ENCODE data around the gene EFHD1. TPM values are rescaled to one million over a fixed set of nuclear protein-coding genes. Genes with fewer than 3 reads are reported as not detected.

Gene EFHD1
- polyA plus RNA-seq, 3 donors, result not detected

DNA sequence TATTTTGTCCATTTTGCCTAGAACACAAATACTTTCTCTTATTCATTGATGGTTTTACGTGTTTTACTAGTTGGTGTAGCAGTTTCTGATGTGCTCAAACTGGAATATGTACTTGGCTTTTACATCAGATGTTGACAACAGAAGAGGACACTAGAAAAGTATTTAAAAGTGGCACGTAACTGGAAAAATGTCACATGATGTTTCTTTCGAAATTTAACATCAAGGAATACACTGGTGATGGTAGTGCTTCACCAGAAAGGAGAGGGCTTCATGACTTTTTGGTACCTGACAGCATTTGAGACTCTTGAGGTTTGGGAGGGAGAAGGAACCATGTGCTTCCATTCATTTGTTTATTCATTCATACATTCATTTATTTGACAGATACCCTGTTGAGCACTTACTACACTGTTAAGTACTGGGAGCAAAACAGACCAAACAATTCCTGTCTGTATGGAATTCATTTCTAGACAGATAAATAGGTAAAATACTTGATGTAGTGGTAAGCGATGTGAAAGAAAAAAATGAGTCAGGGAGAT lies 65.2 kb downstream of the EFHD1 start:
- H3K4me2 ChIP-seq (replicated peaks; ENCODE audit: extremely low read depth, low read length, poor library complexity, severe bottlenecking), result peak overlapping the region; percentile 93
- DNase-seq, result no peak
- peak overlapping the region in 1 of 2 donors; percentile 95 for H3K27ac ChIP-seq (ENCODE audit: low read depth in 1 of 2, low read length in 2 of 2)
- Mint-ChIP-seq H3K4me3 (peak overlapping the region; percentile 39 to 96), H3K9me3 (peaks cover 0 to 6% (median 0%) of the 10 kb centered on the region in 7 donors), H3K27me3 (ENCODE audit: low read depth in 3 of 3) (peaks cover 0 to 5% (median 4%) of the 10 kb centered on the region in 3 donors), H3K36me3 (peaks cover 15 to 19% of the 10 kb centered on the region in 2 donors), H3K27ac (peak overlapping the region in 4 of 7 donors; percentile 8 to 96 (median 69)), H3K4me1 (peaks cover 34% of the 10 kb centered on the region)
- TF ChIP-seq, protein P1, sequence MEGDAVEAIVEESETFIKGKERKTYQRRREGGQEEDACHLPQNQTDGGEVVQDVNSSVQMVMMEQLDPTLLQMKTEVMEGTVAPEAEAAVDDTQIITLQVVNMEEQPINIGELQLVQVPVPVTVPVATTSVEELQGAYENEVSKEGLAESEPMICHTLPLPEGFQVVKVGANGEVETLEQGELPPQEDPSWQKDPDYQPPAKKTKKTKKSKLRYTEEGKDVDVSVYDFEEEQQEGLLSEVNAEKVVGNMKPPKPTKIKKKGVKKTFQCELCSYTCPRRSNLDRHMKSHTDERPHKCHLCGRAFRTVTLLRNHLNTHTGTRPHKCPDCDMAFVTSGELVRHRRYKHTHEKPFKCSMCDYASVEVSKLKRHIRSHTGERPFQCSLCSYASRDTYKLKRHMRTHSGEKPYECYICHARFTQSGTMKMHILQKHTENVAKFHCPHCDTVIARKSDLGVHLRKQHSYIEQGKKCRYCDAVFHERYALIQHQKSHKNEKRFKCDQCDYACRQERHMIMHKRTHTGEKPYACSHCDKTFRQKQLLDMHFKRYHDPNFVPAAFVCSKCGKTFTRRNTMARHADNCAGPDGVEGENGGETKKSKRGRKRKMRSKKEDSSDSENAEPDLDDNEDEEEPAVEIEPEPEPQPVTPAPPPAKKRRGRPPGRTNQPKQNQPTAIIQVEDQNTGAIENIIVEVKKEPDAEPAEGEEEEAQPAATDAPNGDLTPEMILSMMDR (IDR thresholded peaks at IDR 0.05), result no peak
- peaks cover 65% of the 10 kb centered on the region for H3K79me2 ChIP-seq (ENCODE audit: insufficient read depth, low read length)
- peak overlapping the region; percentile 97 for H3K9ac ChIP-seq (ENCODE audit: insufficient read depth, low read length, poor library complexity, severe bottlenecking)
- H4K20me1 ChIP-seq (ENCODE audit: insufficient read depth, low read length), result peaks cover 26% of the 10 kb centered on the region
- H3K4me1 ChIP-seq (ENCODE audit: control insufficient read depth in 1 of 2, insufficient read depth in 2 of 2, low read length in 2 of 2), result peaks cover 21 to 33% of the 10 kb centered on the region in 2 donors
- peak overlapping the region in 2 of 3 experiments; percentile 68 to 91 for H3K4me3 ChIP-seq (replicated peaks in 1 of 3; ENCODE audit: low read depth in 2 of 3, low read length in 3 of 3)
- no peaks in the 10 kb centered on the region for H3K27me3 ChIP-seq (ENCODE audit: control insufficient read depth in 2 of 2, insufficient read depth in 2 of 2, low read length in 2 of 2)
- intact Hi-C loops (cut with micrococcal nuclease), result loop anchor here (10.0 kb wide), 2 partner anchors 144 to 1184 kb away; partner anchors contain the start of genes EIF4E2 (in 2 of the 2) and TIGD1 (in 2 of the 2)
- 45% methylated on average over 2 of the region's 4 CpGs for WGBS (ENCODE audit: insufficient coverage)
- no peaks in the 10 kb centered on the region for H3K9me3 ChIP-seq (replicated peaks in 1 of 2; ENCODE audit: control insufficient read depth in 1 of 2, insufficient read depth in 1 of 2, low read length in 2 of 2)
- peak overlapping the region; percentile 85 for H2AFZ ChIP-seq (ENCODE audit: insufficient read depth, low read depth, low read length, poor library complexity, severe bottlenecking)
- peaks cover 1 to 11% of the 10 kb centered on the region in 2 donors for H3K36me3 ChIP-seq (replicated peaks in 1 of 2; ENCODE audit: control insufficient read depth in 1 of 2, insufficient read depth in 2 of 2, low read length in 2 of 2)

DNA sequence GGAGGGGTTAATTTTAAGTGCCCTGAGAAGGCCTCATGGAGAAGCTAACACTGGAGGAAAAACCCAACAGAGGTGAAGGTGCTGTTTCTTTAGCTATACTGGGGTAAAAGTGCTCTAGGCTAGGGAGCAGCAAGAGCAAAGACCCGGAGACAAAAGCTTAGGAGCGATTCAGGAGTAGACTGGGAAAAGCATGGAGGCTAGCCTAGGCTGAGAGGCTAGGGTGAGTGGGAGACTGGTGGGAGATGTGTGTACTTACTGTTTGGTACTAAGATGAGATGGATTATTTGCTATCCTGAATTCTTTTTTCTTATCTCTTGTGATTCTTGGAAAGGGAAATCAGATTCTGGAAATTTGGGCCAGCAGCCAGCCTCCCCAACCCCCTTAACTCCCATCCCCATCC lies 65.7 kb downstream of the EFHD1 start:
- Histone ChIP-seq H3K9ac (ENCODE audit: insufficient read depth, low read length, poor library complexity, severe bottlenecking) (no peak overlapping the region), H3K4me2 (replicated peaks; ENCODE audit: extremely low read depth, low read length, poor library complexity, severe bottlenecking) (no peak overlapping the region), H3K27me3 (ENCODE audit: control insufficient read depth in 2 of 2, insufficient read depth in 2 of 2, low read length in 2 of 2) (no peaks in the 10 kb centered on the region), H2AFZ (ENCODE audit: insufficient read depth, low read depth, low read length, poor library complexity, severe bottlenecking) (no peak overlapping the region), H3K36me3 (replicated peaks in 1 of 2; ENCODE audit: control insufficient read depth in 1 of 2, insufficient read depth in 2 of 2, low read length in 2 of 2) (peaks cover 6 to 16% of the 10 kb centered on the region in 2 donors), H3K79me2 (ENCODE audit: insufficient read depth, low read length) (peaks cover 70% of the 10 kb centered on the region), H3K4me3 (replicated peaks in 1 of 3; ENCODE audit: low read depth in 2 of 3, low read length in 3 of 3) (peak overlapping the region in 1 of 3 experiments; percentile 91), H3K27ac (ENCODE audit: low read depth in 1 of 2, low read length in 2 of 2) (peak overlapping the region in 1 of 2 donors; percentile 95), H4K20me1 (ENCODE audit: insufficient read depth, low read length) (peaks cover 31% of the 10 kb centered on the region), H3K9me3 (replicated peaks in 1 of 2; ENCODE audit: control insufficient read depth in 1 of 2, insufficient read depth in 1 of 2, low read length in 2 of 2) (no peaks in the 10 kb centered on the region), H3K4me1 (ENCODE audit: control insufficient read depth in 1 of 2, insufficient read depth in 2 of 2, low read length in 2 of 2) (peaks cover 21 to 33% of the 10 kb centered on the region in 2 donors)
- Mint-ChIP-seq H3K9me3 (peaks cover 0 to 6% (median 0%) of the 10 kb centered on the region in 7 donors), H3K27me3 (ENCODE audit: low read depth in 3 of 3) (peaks cover 0 to 5% (median 4%) of the 10 kb centered on the region in 3 donors), H3K4me1 (peaks cover 34% of the 10 kb centered on the region), H3K27ac (peak overlapping the region in 3 of 7 donors; percentile 13 to 93 (median 81)), H3K36me3 (peaks cover 20 to 24% of the 10 kb centered on the region in 2 donors), H3K4me3 (peak overlapping the region in 1 of 2 donors; percentile 57)
- TF ChIP-seq, protein P1 (IDR thresholded peaks at IDR 0.05), result no peak
- DNase-seq, result no peak
- intact Hi-C loops (cut with micrococcal nuclease), result loop anchor here (10.0 kb wide), 2 partner anchors 144 to 1184 kb away; partner anchors contain the start of genes EIF4E2 (in 2 of the 2) and TIGD1 (in 2 of the 2)
- 97% methylated on average over 2 of the region's 2 CpGs for WGBS (ENCODE audit: insufficient coverage)
